Large intestine (tissue), 3 donors: ENCODE results near the gene PAK4. TPM values are rescaled to one million over a fixed set of nuclear protein-coding genes. Genes with fewer than 3 reads are reported as not detected.

ENCODE experiments used
- DNase-seq, 2 donors: peaks; one replicate each; pipeline versions ENCODE4 v3.0.0 to v3.0.0-alpha.2; 2013
- H3K27ac ChIP-seq: one replicate; pipeline ENCODE4 v1.5.1; 2013; ENCODE audit warnings: low read length
- H3K27me3 ChIP-seq: 2 replicates; pipeline ENCODE4 v1.6.1; 2013; ENCODE audit warnings: low read length; ENCODE audit not compliant: control insufficient read depth, insufficient read depth
- H3K36me3 ChIP-seq: 2 replicates; pipeline ENCODE4 v1.6.1; 2013; ENCODE audit warnings: low read length; ENCODE audit not compliant: control insufficient read depth, insufficient read depth
- H3K4me1 ChIP-seq: one replicate; pipeline ENCODE4 v1.6.1; 2013; ENCODE audit warnings: low read length; ENCODE audit not compliant: control insufficient read depth, insufficient read depth
- H3K4me3 ChIP-seq: one replicate; pipeline ENCODE4 v1.5.1; 2013; ENCODE audit warnings: low read length
- H3K9me3 ChIP-seq: one replicate; pipeline ENCODE4 v1.6.1; 2013; ENCODE audit warnings: mild to moderate bottlenecking, low read depth, low read length, moderate library complexity; ENCODE audit not compliant: control insufficient read depth
- WGBS: methylation state at CpG from one replicate; pipeline ENCODE4 v1.1.5; 2013; ENCODE audit warnings: low lambda C conversion rate; ENCODE audit not compliant: insufficient coverage; 5-methylcytosine and 5-hydroxymethylcytosine counted together
- polyA plus RNA-seq: library from polyadenylated mRNA; unstranded; fragments of 120-200 nt; gene quantifications from one replicate; pipeline ENCODE4 v1.2.1, GENCODE V29; 2013

Gene PAK4
- polyA plus RNA-seq, 1 donor: 59.6 TPM

- H3K27ac ChIP-seq: no peak overlapping the region
- H3K4me1 ChIP-seq: peaks cover 25% of the 10 kb centered on the region
- no peaks in the 10 kb centered on the region for H3K9me3 ChIP-seq
- no peak overlapping the region for H3K4me3 ChIP-seq
- peaks cover 6% of the 10 kb centered on the region for H3K27me3 ChIP-seq
- H3K36me3 ChIP-seq: no peaks in the 10 kb centered on the region
- DNase-seq: no peak
- WGBS: no CpG with 5 or more reads among the region's 9 CpGs
Measured at GRCh38 chr19:39099341-39099740, 26.2 kb upstream of the PAK4 start.

GRCh38 chr19:39100500-39101166 is 25.0 kb upstream of the PAK4 start:
- H3K9me3 ChIP-seq: no peaks in the 10 kb centered on the region
- no peaks in the 10 kb centered on the region for H3K36me3 ChIP-seq
- no peak overlapping the region for H3K4me3 ChIP-seq
- H3K27ac ChIP-seq: no peak overlapping the region
- H3K4me1 ChIP-seq: peaks cover 12% of the 10 kb centered on the region
- peaks cover 6% of the 10 kb centered on the region for H3K27me3 ChIP-seq
- WGBS: no CpG with 5 or more reads among the region's 19 CpGs
- no peak for DNase-seq

- DNase-seq: no peak
- H3K4me3 ChIP-seq: no peak overlapping the region
- 60% methylated on average over 1 of the region's 5 CpGs for WGBS
- H3K27ac ChIP-seq: no peak overlapping the region
- peaks cover 6% of the 10 kb centered on the region for H3K4me1 ChIP-seq
- peaks cover 6% of the 10 kb centered on the region for H3K27me3 ChIP-seq
- no peaks in the 10 kb centered on the region for H3K9me3 ChIP-seq
- H3K36me3 ChIP-seq: no peaks in the 10 kb centered on the region
Measured at GRCh38 chr19:39103151-39103550, 22.4 kb upstream of the PAK4 start.

GRCh38 chr19:39104186-39104596 is 21.4 kb upstream of the PAK4 start:
- Histone ChIP-seq H3K36me3 (no peaks in the 10 kb centered on the region), H3K4me1 (no peaks in the 10 kb centered on the region), H3K27ac (no peak overlapping the region), H3K9me3 (no peaks in the 10 kb centered on the region), H3K27me3 (no peaks in the 10 kb centered on the region), H3K4me3 (no peak overlapping the region)
- no peak for DNase-seq
- WGBS: no CpG with 5 or more reads among the region's 5 CpGs

- no peaks in the 10 kb centered on the region for H3K9me3 ChIP-seq
- no peak overlapping the region for H3K27ac ChIP-seq
- WGBS: no CpG with 5 or more reads among the region's 7 CpGs
- no peaks in the 10 kb centered on the region for H3K27me3 ChIP-seq
- H3K36me3 ChIP-seq: no peaks in the 10 kb centered on the region
- no peak for DNase-seq
- H3K4me3 ChIP-seq: no peak overlapping the region
- H3K4me1 ChIP-seq: no peaks in the 10 kb centered on the region
Measured at GRCh38 chr19:39106194-39106593, 19.4 kb upstream of the PAK4 start.

- no peaks in the 10 kb centered on the region for H3K9me3 ChIP-seq
- H3K27me3 ChIP-seq: no peaks in the 10 kb centered on the region
- H3K4me1 ChIP-seq: peaks cover 7% of the 10 kb centered on the region
Measured at GRCh38 chr19:39109641-39110040, 15.9 kb upstream of the PAK4 start.

GRCh38 chr19:39110263-39110967 is 15.2 kb upstream of the PAK4 start:
- no CpG with 5 or more reads among the region's 16 CpGs for WGBS
- H3K27me3 ChIP-seq: no peaks in the 10 kb centered on the region
- H3K27ac ChIP-seq: no peak overlapping the region
- DNase-seq: no peak
- no peak overlapping the region for H3K4me3 ChIP-seq
- no peaks in the 10 kb centered on the region for H3K9me3 ChIP-seq
- H3K4me1 ChIP-seq: peaks cover 7% of the 10 kb centered on the region
- H3K36me3 ChIP-seq: no peaks in the 10 kb centered on the region

More at GRCh38 chr19:39109641-39110040, 15.9 kb upstream of the PAK4 start:
- Histone ChIP-seq H3K4me3 (no peak overlapping the region), H3K27ac (no peak overlapping the region), H3K36me3 (no peaks in the 10 kb centered on the region)
- DNase-seq: no peak

- no peaks in the 10 kb centered on the region for H3K27me3 ChIP-seq
- peaks cover 7% of the 10 kb centered on the region for H3K4me1 ChIP-seq
- WGBS: 18% methylated on average over 2 of the region's 18 CpGs
- H3K9me3 ChIP-seq: no peaks in the 10 kb centered on the region
- DNase-seq: peak in 1 of 2 donors; percentile 62
- no peak overlapping the region for H3K4me3 ChIP-seq
- no peaks in the 10 kb centered on the region for H3K36me3 ChIP-seq
- no peak overlapping the region for H3K27ac ChIP-seq
Measured at GRCh38 chr19:39111593-39112199, 13.9 kb upstream of the PAK4 start.

GRCh38 chr19:39112338-39112890 is 13.2 kb upstream of the PAK4 start:
- H3K4me1 ChIP-seq: peaks cover 7% of the 10 kb centered on the region
- no peaks in the 10 kb centered on the region for H3K27me3 ChIP-seq
- H3K36me3 ChIP-seq: no peaks in the 10 kb centered on the region
- H3K4me3 ChIP-seq: no peak overlapping the region
- WGBS: no CpG with 5 or more reads among the region's 15 CpGs
- no peak overlapping the region for H3K27ac ChIP-seq
- no peak for DNase-seq
- H3K9me3 ChIP-seq: no peaks in the 10 kb centered on the region

GRCh38 chr19:39113199-39113598 is 12.4 kb upstream of the PAK4 start:
- H3K4me3 ChIP-seq: no peak overlapping the region
- WGBS: no CpG with 5 or more reads among the region's 10 CpGs

More at GRCh38 chr19:39113199-39113598, 12.4 kb upstream of the PAK4 start:
- DNase-seq: no peak
- H3K9me3 ChIP-seq: no peaks in the 10 kb centered on the region
- no peaks in the 10 kb centered on the region for H3K36me3 ChIP-seq
- H3K27me3 ChIP-seq: no peaks in the 10 kb centered on the region
- peaks cover 7% of the 10 kb centered on the region for H3K4me1 ChIP-seq
- no peak overlapping the region for H3K27ac ChIP-seq
